ENCODE data around the gene DOK4.
"Not testable (repeated sequence)": the region's sequence is repeated elsewhere in the genome, so short reads cannot be mapped to it uniquely, and the experiment has no call there.

Gene DOK4

GRCh38 chr16:57500578-57501111 is 14.4 kb upstream of the DOK4 start:
- DNase-seq = no peak

DNA sequence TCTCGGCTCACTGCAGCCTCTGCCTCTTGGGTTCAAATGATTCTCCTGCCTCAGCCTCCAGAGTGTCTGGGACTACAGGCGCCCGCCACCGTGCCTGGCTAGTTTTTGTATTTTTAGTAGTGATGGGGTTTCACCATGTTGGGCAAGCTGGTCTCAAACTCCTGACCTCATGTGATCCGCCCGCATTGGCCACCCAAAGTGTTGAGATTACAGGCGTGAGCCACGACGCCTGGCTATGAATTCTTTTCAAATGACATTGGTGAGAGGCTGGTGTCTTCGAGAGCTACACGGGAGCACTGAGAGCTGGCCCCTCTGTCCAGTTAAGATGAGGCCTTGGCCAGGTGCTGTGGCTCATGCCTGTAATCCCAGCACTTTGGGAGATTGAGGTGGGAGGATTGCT is 13.6 kb upstream of the DOK4 start:
- DNase-seq = not testable (repeated sequence)

DNA sequence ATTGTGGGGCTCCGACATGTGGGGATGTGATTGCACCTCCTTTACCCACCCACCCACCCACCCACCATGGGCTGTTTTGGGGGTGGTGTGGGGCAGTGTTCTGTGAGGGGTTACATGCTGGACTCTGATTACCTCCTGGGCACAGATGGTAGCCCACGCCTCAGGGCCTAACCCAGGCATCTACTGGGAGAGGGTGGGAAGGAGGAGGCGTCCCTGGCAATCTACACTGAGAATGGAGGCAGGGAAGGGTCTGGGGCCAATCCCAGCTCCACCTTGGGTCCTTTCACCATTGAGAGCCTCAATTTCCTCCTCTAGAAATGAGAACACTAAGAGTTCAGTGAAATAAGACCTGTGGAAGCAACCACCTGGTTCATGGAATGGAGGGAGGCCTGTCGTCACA is 11.7 kb upstream of the DOK4 start:
- no peak for DNase-seq

DNA sequence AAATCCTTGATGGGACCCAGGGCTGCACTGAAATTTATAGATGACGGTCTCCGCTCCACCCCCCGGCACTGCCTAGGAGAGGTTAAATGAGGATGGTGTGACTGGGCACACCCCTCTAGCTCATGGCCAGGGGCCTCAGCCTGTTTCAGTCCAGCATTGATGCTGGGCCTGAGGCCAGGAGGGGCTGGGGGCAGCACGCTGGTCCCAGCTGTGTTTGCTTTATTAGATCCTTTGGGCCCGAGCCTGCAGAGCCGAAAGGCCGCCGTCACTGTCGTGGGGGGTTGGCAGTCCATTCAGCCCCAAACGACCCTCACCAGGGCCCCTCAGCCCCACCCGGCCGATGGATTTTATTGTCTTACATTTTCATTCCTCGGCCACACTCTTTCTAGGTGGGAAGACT is 10.8 kb upstream of the DOK4 start:
- no peak for DNase-seq

DNA sequence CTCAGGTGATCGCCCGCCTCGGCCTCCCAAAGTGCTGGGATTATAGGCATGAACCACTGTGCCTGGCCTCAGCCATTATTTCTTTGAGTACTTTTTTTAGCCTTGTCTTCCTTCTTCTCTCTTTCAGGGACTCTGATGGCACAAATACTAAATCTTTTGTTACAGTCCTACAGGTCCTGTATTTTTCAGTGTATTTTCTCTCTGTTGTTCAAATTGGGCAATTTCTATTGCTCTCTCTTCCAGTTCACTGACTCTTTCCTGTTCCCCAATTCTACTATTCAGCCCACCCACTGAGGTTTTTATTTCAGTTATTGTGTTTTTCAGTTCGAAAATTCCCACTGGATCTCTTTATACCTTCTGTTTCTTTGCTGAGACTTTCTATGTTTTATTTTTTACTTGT is 7.5 kb upstream of the DOK4 start:
- no peak for DNase-seq

DNA sequence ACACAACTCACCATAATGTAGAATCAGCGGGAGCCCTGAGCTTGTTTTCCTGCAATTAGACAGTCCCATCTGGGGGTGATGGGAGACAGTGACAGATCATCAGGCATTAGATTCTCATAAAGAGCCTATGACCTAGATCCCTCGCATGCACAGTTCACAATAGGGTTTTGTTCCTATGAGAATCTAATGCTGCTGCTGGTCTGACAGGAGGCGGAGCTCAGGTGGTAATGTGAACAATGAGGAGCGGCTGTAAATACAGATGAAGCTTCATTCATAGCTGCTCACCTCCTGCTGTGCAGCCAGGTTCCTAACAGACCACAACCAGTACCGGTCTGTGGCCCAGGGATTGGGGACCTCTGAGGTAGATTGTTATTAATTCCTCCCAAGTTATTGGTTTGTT is 2.9 kb upstream of the DOK4 start:
- no peak for DNase-seq

DNA sequence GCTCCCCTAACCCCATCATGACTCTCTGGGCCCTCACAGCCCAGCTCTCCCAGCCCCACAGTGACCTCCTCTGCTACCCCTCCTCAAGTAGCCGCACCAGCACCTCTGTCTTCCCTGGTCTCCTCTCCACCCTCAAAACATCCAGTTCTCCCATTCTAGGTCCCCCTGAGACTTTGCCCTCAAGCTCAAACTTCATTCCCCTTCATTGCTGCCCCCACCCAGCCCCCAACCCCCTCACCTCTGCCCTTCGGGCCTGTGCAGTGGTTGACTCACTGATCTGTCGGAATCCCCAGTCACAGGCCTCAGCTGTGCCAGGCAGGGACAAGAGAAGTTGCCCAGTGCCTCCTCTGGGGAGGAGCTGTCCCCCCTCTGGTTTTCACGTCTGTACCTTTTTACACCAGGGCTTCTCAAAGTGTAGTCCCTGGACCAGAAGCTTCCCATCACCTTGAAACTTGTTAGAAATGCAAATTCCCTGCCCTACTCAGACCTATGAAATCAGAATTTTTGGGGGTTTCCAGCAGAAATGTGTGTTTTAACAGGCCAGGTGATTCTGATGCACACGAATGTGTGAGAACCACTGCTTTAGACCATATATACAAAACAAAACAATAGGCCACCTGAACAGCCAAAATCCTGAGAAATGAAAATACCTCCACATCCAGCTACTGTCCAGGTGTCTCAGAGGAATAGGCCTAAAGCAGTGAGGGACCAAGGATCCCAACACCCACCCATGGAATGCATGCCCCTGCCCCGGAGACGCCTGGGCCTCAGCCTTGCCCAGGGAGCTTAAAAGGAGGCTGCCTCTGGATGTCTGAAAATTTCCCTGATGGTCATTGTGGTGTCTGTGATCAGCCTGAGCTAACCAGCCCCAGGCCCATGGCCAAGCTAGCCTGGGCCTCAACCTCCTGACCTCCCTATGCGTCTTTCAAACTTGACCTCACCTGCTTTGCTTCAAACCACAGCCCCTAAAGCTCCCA is 853 bp upstream of the DOK4 start:
- no peak for DNase-seq

DNA sequence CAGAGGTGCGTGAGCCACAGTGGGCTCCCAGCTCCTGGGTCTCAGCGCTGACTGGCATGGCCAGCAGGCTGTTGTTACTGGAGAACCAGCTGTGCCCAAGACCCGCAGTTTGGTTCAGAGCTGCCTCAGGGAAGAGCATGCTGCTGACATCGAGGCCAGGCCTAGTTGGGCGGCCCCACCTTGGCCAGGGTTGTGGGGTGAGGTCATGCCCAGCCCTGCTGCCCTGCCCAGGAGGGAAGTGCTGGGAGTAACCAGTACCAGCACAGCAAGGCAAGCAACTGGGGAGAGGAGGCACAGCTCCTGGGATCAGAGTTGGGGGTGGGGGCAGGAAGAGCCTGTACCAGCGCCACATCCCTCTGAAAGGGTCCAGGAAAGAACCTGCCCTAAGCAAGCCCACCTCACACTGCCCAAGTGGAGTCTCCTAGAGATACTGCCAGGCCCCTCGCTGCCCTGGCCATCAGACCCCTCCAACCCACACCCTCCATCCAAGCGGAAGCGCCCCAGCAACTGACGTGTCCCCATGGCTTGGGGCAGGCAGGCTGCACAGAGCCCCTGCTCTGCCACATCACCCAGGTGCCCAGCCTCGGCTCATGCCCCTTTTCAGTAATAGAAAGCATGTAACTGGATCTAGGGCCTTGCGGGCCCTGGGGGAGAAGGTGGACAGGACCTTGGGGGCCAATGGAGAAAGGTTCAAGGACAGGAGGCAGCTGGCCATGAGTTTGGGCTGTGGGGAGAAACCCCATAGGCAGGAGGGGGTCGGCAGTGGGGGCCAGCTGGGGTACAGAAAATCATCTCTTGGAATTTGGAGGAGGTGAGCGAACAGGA is 990 bp downstream of the DOK4 start:
- no peak for DNase-seq

GRCh38 chr16:57484515-57485005 is 1.7 kb downstream of the DOK4 start:
- no peak for DNase-seq

- no peak for DNase-seq
These were observed 2.4 kb downstream of the DOK4 start for GRCh38 chr16:57483725-57484514.

GRCh38 chr16:57482845-57483545 is 3.3 kb downstream of the DOK4 start:
- DNase-seq = no peak

GRCh38 chr16:57481421-57481820 is 4.9 kb downstream of the DOK4 start:
- DNase-seq = no peak

- DNase-seq = no peak
These were observed 5.5 kb downstream of the DOK4 start for GRCh38 chr16:57480754-57481230.

- DNase-seq = no peak
These were observed 6.1 kb downstream of the DOK4 start for GRCh38 chr16:57479976-57480753.

DNA sequence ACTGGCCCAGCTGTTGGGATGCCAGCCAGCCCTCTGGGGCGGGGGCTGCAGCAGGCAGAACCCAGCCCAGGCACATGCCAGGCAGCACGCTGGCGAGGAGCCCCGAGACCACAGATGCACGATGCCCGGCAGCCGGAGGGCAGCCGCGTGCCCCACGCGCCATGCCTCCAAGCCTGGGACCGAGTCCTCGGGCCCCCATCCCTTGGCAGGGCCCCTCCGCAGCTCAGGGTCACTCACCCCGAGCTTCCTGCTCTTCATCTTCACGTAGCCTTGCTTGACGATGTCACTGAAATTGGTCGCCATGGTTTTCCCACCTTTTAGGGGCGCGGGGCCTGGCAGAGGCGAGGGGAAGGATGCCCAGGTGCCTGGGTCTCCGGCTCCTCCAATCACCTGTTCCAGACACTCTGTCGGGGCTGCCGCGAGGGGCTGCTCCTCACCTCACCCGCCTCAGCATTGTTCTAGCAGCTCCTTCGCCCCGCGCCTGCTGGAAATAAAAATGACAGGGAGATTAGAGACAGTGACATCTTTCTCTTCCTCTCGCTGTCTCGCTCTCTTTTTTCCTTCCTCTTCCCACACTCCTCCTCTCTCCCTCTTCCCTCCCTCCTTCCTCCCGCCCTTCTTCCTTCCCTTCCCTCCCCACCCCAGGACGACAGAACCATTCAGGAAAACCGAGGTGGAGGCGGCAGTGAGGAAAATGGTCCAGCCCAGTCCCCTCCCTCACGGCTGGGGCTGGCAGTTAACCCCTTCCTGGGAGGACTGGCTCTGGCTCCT is 6.9 kb downstream of the DOK4 start:
- DNase-seq = peak; percentile 54

- DNase-seq = no peak
These were observed 7.7 kb downstream of the DOK4 start for GRCh38 chr16:57478396-57479204.

DNA sequence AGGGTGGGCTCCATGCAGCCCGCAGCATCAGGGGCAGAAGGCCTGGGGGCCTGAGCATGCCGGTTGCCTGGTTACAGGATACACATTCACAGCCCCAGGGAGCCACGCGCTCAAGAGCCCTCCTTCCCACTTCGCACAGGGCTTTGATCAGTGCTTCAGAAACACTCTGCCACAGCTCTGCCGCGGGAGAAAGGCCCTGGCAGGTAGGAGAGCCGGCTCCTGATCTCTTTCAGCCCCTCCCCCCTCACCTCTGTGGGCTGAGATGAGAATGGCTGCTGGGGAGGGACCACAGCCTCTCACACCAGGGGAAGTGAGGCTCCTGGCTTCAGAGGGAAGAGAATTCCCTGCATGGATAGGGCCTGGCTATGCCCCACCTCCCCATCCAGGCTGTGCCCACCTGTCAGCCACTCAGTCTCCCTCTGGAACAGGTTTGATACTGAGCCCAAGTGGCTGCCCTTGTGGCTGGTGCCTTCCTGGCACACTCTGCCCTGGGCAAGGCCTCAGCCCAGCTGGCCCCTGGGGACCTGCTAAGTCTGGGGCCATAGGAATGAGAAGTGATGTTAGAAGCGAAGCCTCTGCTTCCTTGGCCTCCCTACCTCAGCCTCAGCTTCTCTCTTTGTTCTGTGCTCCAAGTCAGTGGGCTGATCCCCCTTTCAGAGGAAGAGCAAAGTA is 8.6 kb downstream of the DOK4 start:
- peak; percentile 41 for DNase-seq

- no peak for DNase-seq
These were observed 9.5 kb downstream of the DOK4 start for GRCh38 chr16:57476546-57477410.

All from DMS79 treated with DMSO at 0.1 percent for 48 hours (cell line).